Tibial nerve (tissue), 4 donors: Measurements from ENCODE around the gene ARHGAP1. TPM values are rescaled to one million over a fixed set of nuclear protein-coding genes. Genes with fewer than 3 reads are reported as not detected.
A peak's percentile ranks its signal among the peaks of the same experiment; 100 is the strongest.

ENCODE experiments used
- DNase-seq, 2 donors: peaks; one replicate each; pipeline ENCODE4 v3.0.0-alpha.2; 2019; ENCODE audit warnings: low spot score in 2 of 2
- H3K27ac ChIP-seq, 4 donors: fragments of 200-600 bp; sonication (generic) in 3 of 4; one replicate each; pipeline ENCODE4 v1.5.1; 2017 to 2019; ENCODE audit warnings: mild to moderate bottlenecking in 1 of 4
- H3K27me3 ChIP-seq, 2 donors: fragments of 200-600 bp; sonication (generic) in 1 of 2; one replicate each; pipeline versions ENCODE4 v1.5.1 to v1.6.0; 2017 to 2019
- H3K36me3 ChIP-seq, 3 donors: fragments of 200-600 bp; sonication (generic); one replicate each; pipeline ENCODE4 v1.5.1; 2018 to 2019
- H3K4me1 ChIP-seq, 4 donors: fragments of 200-600 bp; sonication (generic) in 3 of 4; one replicate each; pipeline ENCODE4 v1.5.1; 2017 to 2019
- H3K4me3 ChIP-seq, 4 donors: fragments of 200-600 bp; sonication (generic) in 3 of 4; one replicate each; pipeline ENCODE4 v1.5.1; 2017 to 2019; ENCODE audit warnings: mild to moderate bottlenecking in 1 of 4, moderate library complexity in 1 of 4
- H3K9me3 ChIP-seq, 4 donors: fragments of 200-600 bp; sonication (generic) in 3 of 4; one replicate each; pipeline ENCODE4 v1.5.1; 2017 to 2019
- CTCF ChIP-seq, 5 experiments: fragments of 200-600 bp in 3 of 5; fragments of 450-650 bp in 2 of 5; sonication (generic) in 3 of 5; IDR thresholded peaks; one replicate each; pipeline ENCODE4 v1.5.1; 2016 to 2019; ENCODE audit warnings: antibody characterized with exemption in 5 of 5, mild to moderate bottlenecking in 3 of 5, moderate library complexity in 2 of 5
- EP300 ChIP-seq, 2 donors: sonication (generic); formaldehyde crosslinking; IDR thresholded peaks; one replicate each; pipeline ENCODE4 v1.6.1; 2017; ENCODE audit warnings: antibody characterized with exemption in 2 of 2, mild to moderate bottlenecking in 1 of 2
- POLR2A ChIP-seq, 2 donors: fragments of 450-650 bp; IDR thresholded peaks; one replicate each; pipeline ENCODE4 v1.6.1; 2017; ENCODE audit warnings: antibody characterized with exemption in 2 of 2, mild to moderate bottlenecking in 2 of 2, moderate library complexity in 2 of 2
- WGBS, 2 donors: methylation state at CpG; one replicate each; pipeline ENCODE4 v1.1.5; 2018; 5-methylcytosine and 5-hydroxymethylcytosine counted together
- total RNA-seq, 4 donors: library from RNA; depleted of rRNA; stranded (reverse); fragments of >200 nt; gene quantifications; one replicate each; pipeline ENCODE4 v1.1.0, GENCODE V29; 2016

The ARHGAP1 gene
- total RNA-seq, 4 donors from 2014 or later, result 47.9 to 83.0 (median 59.8) TPM

GRCh38 chr11:46743693-46744339, 43.4 kb upstream of the ARHGAP1 start:
- peaks cover 0 to 4% (median 0%) of the 10 kb centered on the region in 4 donors for H3K4me1 ChIP-seq
- H3K9me3 ChIP-seq, result no peaks in the 10 kb centered on the region
- 71 to 75% methylated on average over 10 of the region's 10 CpGs for WGBS, 2 donors
- TF ChIP-seq POLR2A (IDR thresholded peaks at IDR 0.05), result no peak
- TF ChIP-seq CTCF (IDR thresholded peaks at IDR 0.05), result no peak
- TF ChIP-seq EP300 (IDR thresholded peaks at IDR 0.05), result no peak
- H3K27me3 ChIP-seq, result no peaks in the 10 kb centered on the region
- H3K36me3 ChIP-seq, result peaks cover 0 to 90% (median 6%) of the 10 kb centered on the region in 3 donors
- no peak overlapping the region for H3K4me3 ChIP-seq
- peak overlapping the region in 1 of 4 donors; percentile 29 for H3K27ac ChIP-seq
- DNase-seq, result no peak

DNA sequence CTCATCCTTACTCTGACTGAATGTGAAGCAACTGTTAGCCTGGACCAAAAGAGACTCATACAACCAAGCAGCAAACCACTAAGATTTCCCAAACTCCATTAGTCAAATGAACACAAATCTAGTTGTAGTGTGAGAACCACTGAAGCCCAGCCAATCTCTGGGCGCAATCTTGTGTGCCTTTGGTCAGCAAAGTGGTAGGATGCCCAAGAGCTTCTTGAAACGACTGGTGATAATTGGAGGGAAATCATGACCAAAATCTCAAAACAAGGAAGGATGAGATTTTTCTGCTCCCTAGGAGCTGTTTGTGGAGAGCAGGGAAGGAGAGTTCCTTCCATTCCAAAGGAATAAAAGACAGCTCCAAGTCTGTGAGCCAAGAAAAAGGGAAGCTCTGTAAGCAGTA, 42.6 kb upstream of the ARHGAP1 start:
- Histone ChIP-seq H3K4me3 (no peak overlapping the region), H3K36me3 (peaks cover 0 to 83% (median 6%) of the 10 kb centered on the region in 3 donors), H3K27me3 (no peaks in the 10 kb centered on the region), H3K4me1 (peaks cover 0 to 4% (median 0%) of the 10 kb centered on the region in 4 donors), H3K9me3 (no peaks in the 10 kb centered on the region), H3K27ac (peak overlapping the region in 2 of 4 donors; percentile 26 to 44)
- TF ChIP-seq CTCF (IDR thresholded peaks at IDR 0.05), result no peak
- no peak for TF ChIP-seq POLR2A (IDR thresholded peaks at IDR 0.05)
- WGBS, 2 donors, result 83 to 86% methylated on average over 2 of the region's 2 CpGs
- DNase-seq, result no peak

- Histone ChIP-seq H3K4me1 (peaks cover 0 to 4% (median 0%) of the 10 kb centered on the region in 4 donors), H3K4me3 (no peak overlapping the region), H3K27ac (no peak overlapping the region), H3K9me3 (no peaks in the 10 kb centered on the region), H3K36me3 (peaks cover 0 to 71% (median 6%) of the 10 kb centered on the region in 3 donors), H3K27me3 (no peaks in the 10 kb centered on the region)
- DNase-seq, result no peak
- WGBS, 2 donors, result 66 to 73% methylated on average over 12 of the region's 12 CpGs
- peak in 1 of 2 donors; percentile 24 for TF ChIP-seq EP300 (IDR thresholded peaks at IDR 0.05)
- no peak for TF ChIP-seq POLR2A (IDR thresholded peaks at IDR 0.05)
- no peak for TF ChIP-seq CTCF (IDR thresholded peaks at IDR 0.05)
These were observed 41.4 kb upstream of the ARHGAP1 start for GRCh38 chr11:46741600-46742484.

GRCh38 chr11:46738887-46739286, 38.5 kb upstream of the ARHGAP1 start:
- H3K36me3 ChIP-seq, result peaks cover 0 to 41% (median 6%) of the 10 kb centered on the region in 3 donors
- no peaks in the 10 kb centered on the region for H3K27me3 ChIP-seq
- TF ChIP-seq CTCF (IDR thresholded peaks at IDR 0.05) (no peak), POLR2A (IDR thresholded peaks at IDR 0.05) (no peak), EP300 (IDR thresholded peaks at IDR 0.05) (no peak)
- no peaks in the 10 kb centered on the region for H3K9me3 ChIP-seq
- WGBS, 2 donors, result 69 to 70% methylated on average over 6 of the region's 6 CpGs
- no peak overlapping the region for H3K4me3 ChIP-seq
- no peak overlapping the region for H3K27ac ChIP-seq
- H3K4me1 ChIP-seq, result peaks cover 0 to 4% (median 0%) of the 10 kb centered on the region in 4 donors
- DNase-seq, result no peak

GRCh38 chr11:46737699-46738098, 37.3 kb upstream of the ARHGAP1 start:
- peaks cover 0 to 4% (median 0%) of the 10 kb centered on the region in 4 donors for H3K4me1 ChIP-seq
- DNase-seq, result no peak
- H3K27me3 ChIP-seq, result no peaks in the 10 kb centered on the region
- peaks cover 0 to 29% (median 6%) of the 10 kb centered on the region in 3 donors for H3K36me3 ChIP-seq
- no peak for TF ChIP-seq EP300 (IDR thresholded peaks at IDR 0.05)
- no peak for TF ChIP-seq CTCF (IDR thresholded peaks at IDR 0.05)
- TF ChIP-seq POLR2A (IDR thresholded peaks at IDR 0.05), result no peak
- WGBS, 2 donors, result 93 to 94% methylated on average over 11 of the region's 11 CpGs
- H3K27ac ChIP-seq, result no peak overlapping the region
- no peak overlapping the region for H3K4me3 ChIP-seq
- H3K9me3 ChIP-seq, result no peaks in the 10 kb centered on the region
